GM19455 (cell line): ENCODE data around the gene COMP.

Source experiments
- ATAC-seq: cut with Tn5 transposase; IDR thresholded peaks from one replicate; pipeline ENCODE4 v1.9.1; 2021; ENCODE audit not compliant: unreplicated experiment

COMP gene

DNA sequence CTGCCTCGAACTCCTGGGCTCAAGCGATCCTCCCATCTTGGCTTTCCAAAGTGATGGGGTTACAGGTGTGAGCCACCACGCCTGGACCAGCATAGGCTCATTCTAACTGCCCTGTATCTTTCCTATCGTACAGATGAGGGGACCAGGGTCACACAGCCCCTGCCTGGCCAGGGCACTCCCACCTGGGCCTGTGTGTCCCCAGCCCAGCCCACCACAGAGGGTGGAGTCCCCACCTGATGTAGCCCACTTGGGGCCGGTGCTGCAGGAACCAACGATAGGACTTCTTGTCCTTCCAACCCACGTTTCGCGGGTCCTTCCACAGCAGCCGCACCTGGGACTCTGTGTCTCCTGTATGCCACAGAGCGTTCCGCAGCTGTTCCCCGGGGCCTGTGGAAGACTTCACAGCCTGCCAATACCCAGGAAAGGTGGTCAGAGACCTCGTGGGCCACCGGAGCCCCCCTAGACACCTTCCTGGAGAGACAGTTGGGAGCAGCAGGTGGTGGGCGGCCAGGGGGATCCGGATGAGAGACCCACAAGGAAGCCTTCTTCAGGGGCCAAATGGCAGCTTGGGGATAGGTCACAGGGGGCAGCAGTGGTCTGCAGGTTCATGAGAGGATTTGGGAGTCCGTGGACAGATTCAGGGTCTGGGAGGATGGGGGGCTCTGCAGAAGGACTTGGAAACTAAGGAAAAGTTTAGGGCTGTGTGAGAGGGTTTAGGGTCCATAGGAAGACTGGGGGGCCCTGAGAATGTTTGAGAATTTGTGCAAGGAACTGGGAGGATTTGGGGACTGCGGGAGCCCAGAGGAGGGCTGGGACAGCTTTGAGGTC is 6.9 kb downstream of the COMP start:
- ATAC-seq: no peak

DNA sequence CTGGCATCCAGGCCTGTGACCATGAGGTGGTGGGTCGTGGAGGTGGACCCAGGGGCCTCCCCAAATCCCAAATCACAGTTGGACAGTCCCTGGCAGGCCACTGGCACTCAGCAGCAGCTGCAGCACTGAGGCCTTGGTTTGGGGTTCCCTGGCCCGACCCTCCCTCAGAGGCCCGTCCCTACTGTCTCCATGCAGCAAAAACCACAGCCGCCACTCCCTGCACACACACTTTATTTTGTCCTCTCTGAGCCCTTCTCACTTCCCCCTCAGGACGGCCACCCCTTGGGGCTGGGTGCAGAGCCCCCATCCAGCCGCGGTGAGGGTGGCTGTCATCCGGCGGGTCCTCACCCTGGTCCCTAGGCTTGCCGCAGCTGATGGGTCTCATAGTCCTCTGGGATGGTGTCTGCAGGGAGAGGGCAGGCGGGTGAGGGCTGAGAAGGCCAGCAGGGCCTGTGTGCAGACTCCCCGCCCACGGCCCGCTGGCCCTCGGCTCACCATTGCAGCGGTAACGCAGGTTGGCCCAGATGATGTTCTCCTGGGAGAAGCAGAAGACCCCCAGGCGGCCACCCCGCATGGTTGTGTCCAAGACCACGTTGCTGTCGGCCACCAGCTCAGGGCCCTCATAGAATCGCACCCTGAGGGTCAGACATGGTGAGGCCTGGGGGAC is 8.4 kb downstream of the COMP start:
- no peak for ATAC-seq

DNA sequence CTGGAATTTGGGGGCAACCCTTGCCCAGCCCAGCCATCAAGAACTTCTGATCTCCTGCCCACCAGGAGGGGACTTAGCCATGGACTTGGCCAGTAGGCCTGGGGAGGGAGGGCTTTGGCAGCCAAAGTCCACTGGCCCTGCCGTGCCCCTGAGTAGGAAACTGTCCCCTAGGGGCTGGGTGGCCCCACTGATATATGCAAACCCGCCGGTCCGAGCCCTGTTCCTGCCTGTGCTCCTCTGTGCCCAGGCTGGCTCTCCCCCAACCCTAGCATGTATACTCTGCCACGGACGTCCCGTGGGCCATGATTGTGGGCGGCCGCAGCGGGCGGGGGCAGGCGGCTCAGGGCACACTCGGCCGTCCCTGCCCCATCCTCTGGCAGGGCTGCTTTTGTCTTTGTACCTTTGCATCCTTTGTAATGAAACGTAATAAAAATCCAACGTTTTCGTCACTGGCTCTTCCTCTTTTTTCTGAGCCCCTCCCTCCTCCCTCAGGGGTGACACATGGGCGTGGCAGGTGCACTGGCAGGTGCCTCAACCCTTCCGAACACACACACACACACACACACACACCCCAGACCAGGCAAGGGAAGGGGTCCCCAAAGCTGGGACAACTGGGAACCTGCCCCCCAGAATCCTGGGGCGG is 9.1 kb downstream of the COMP start:
- no peak for ATAC-seq

DNA sequence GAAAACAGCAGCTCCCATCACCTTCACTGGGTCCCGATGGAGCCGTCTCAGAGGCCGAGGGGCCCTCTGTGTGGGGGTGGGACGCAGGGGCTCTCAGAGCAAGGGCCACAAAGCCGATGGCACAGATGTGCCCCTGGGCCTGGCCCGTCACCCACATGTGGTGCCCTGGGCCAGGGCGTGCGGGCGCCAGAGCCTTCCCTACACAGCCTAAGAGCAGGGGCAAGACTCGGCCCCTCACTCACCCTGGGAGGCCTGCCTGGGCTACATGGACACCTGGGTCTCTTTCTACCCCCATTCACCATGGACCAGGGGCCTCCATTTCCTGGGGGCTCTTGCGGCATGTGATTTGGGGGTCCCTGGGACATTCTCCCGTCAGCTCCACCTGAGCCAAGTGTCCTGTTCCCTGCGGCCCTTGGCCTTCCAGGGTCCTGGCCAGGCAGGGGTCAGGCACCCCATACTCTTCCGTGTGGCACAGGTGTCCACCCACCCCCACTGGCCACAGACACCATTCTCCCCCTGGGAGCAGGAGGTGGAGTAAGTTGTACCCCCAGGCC is 10.0 kb downstream of the COMP start:
- ATAC-seq: no peak

DNA sequence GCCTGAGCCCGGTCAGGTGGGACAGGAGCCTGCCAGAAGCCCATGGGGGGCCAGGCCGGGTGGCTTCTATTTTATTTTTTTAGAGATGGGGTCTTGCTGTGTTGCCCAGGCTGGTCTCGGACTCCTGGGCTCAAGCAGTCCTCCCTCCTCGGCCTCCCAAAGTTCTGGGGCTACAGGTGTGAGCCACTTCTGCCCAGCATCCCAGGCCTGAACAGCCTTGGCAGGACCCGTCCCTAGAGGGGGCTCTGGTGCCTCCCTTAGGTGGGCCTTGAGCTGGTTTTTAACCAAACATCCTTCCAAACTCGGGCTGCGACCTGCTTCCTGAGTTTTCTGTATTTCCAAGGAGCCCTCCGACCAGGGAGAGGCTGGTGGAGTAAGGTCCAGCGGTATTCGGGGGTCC is 10.5 kb downstream of the COMP start:
- no peak for ATAC-seq

DNA sequence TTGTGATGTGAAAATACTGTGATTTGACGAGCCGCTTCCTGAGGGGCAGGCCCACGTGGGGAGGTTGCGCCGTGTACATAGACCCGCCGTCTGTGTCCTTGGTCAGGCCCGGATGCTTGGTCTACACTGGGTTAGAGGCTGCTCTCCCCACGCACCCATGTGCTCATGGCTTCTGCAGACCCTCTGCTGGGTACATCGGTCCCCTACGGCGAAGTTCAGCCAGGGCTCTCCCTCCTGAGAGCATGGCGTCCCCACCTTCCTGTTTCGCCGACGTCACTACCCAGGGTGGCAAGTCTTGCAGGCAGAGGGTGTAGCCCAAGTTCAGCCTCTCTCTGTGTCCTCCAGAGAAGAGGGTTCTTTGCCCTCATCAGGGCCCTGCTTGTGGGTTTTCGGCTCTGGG is 11.0 kb downstream of the COMP start:
- no peak for ATAC-seq

DNA sequence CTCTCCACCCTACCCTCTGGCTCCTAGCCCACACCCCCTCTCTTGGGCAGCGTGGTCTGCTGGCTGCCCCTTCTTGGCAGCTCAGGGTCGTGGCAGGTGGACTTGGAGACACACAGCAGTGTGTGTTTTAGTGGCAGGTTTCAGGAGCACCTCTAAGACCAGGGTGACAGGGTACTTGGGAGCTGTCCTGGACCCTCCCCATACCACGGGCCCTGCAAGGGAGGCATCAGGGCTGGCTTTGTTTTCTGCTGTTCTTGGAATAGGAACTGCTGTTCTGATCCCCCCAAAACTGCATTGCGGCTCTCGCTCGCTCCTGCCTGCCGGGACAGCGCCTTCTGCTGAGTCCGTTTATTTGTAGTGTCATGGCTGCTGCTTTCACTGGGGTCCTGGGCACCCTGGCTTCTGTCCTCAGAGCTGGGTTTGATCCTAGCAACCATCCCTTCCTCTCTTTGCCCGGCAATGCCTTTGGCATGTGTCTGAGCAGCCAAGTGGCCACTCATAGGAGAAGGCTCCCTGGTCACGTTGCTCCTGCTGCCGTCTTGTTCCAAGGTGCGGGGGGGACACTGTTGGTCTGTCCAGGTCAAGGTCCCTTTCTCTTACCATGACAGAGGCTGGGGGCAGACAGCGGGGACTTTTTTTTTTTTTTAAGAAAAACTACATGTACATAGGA is 12.1 kb downstream of the COMP start:
- ATAC-seq: no peak

DNA sequence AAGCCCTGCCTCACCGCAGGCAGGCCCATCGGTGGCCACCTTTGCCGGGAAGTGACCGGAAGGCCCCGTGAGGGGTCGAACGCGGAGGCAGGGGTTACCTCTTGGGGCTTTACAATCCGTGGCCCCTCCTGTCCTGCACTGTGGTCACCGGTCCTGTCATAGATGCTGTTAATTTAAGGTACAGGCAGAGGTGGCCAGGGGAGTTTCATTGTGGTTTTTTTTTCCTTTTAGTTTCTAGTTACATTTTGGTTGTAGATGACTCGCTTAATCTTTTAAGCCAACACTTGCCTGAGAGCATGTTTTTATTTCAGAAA is 13.1 kb downstream of the COMP start:
- ATAC-seq: no peak

DNA sequence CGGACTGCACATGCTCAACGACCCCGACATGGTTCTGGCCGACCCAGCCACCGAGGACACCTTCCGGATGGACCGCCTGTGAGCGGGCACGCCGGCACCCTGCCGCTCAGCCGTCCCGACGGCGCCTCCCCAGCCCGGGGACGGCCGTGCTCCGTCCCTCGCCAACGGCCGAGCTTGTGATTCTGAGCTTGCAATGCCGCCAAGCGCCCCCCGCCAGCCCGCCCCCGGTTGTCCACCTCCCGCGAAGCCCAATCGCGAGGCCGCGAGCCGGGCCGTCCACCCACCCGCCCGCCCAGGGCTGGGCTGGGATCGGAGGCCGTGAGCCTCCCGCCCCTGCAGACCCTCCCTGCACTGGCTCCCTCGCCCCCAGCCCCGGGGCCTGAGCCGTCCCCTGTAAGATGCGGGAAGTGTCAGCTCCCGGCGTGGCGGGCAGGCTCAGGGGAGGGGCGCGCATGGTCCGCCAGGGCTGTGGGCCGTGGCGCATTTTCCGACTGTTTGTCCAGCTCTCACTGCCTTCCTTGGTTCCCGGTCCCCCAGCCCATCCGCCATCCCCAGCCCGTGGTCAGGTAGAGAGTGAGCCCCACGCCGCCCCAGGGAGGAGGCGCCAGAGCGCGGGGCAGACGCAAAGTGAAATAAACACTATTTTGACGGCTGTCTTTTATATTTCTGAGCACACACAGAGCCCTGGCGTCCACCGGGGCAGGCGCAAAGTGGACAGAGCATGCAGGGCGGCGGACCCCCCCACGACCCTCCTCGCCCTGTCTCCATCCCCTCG is 13.6 kb downstream of the COMP start:
- ATAC-seq: no peak

DNA sequence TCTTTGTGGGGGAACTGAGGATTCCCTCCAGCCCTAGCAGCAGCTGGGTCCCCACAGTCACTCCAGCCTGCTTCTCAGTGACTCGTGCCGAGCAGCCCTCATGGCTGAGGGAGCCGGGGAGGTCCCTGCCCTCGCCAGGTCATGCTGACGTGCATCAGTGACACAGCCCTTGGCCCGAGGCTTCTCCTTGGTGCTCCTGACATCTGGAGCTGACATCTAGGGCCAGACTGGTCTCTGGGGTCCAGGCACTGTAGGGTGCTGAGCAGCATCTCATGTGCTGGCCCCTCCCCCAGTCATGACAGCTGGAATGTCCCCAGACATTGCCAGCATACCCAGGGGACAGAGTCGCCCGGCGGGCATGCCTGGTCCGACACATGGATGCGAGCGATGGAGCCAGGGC is 14.4 kb downstream of the COMP start:
- ATAC-seq: no peak

DNA sequence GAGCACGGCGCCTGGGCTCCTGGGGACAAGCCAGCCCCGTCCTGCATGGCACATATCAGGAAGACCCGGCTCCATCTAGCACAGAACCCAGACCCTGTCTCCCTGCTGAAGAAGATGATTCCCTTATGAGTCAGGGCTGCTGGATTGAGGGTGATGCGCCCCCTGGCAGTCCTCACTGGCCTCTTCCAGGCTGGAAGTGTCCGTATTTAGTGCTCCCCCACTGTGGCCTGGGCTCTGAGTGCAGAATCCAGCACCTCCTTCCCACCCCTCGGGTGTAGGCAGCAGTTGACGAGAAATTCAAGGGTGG is 14.9 kb downstream of the COMP start:
- no peak for ATAC-seq

DNA sequence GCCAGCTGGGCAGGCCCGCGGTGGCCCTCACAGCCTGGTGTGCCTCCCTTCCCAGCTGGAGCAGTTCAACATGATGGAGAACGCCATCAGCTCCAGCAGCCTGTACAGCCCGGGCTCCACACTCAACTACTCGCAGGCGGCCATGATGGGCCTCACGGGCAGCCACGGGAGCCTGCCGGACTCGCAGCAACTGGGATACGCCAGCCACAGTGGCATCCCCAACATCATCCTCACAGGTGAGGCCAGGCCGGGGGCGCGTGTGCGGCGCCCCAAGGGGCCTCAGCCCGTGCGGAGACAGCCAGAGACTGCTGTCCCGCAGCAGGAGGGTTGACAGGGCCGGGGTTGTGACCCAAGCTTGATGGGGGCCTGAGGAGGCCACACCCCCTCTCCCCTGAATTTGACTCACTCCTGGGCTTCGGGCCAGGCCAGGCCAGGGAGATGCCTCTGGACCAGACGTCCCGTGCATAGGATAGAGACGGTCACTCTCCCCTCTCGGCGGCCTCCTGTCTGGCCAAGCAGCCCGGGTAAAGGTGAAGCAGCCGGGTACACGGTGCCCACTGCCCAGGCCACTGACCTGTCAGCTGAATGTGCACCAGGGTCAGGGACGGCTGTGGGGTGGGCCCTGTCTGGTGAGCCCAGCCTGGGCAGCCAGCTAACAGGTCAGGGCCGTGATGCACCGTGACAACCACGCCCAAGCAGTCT is 15.4 kb downstream of the COMP start:
- ATAC-seq: no peak

DNA sequence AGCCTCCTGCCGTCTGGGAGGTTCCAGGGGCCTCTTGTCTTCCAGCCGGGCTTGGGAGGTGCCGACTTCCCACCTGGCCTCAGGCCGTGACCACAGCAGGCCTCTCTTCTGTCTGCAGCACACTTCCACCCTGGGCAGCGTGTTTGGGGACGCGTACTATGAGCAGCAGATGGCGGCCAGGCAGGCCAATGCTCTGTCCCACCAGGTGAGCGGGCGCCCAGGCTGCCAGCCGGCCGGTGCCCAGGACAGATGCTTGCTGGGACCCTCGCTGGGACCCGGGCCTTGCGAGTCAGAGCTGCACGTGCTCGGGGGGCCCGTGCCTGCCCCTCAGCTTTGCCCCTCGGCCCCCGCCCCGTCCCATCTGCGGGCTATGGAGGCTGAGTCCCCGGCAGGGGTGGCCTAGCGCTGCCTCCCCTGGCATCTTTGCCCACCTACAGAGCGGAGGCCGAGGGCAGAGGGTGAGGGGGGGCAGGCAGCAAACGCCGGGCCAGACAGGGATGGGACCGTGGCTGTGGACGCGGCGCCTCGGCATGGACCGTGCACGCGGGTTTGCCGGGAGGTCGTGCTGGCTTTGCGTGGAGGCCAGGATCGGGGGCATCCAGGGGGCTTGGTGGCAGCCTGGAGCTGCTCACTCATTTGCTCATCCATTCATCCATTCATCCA is 16.2 kb downstream of the COMP start:
- ATAC-seq: no peak

DNA sequence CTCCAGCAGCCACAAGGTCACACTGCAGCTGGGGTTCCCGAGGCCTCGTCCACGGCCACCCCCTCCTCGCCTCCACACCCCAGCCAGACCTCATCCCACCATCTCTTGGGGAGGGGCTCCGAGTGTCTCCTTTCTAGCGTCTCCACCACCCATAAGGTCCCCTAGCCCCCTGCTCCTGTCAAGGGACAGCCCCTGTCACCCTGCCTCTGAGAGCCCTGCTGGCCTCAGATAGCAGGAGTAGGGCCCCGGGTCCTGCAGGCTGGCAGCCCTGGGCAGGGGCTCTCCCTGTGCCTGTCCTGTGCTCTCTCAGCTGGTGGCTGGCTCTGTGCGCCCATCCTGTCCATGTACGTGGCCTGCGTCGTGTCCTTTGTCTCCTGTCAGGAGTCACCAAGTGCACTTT is 17.0 kb downstream of the COMP start:
- ATAC-seq: no peak

DNA sequence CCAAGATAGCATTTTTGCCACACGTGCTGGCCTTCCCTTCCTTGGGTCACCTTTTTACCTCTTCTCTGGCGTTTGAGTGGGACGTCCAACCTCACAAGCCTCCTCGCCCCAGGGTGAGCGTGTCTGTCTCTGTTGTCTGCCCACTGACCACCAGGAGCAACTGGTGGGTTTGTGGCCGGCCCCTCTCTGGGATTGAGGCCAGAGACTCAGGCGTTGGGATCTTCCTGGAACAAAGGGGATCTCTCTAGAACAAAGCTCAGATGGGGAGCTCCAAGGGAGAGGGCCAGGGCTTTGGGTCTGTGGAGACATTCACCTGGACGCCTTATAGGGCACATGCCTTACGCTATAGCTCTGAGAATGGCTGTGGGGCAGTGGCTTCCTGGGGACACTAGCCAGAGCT is 17.4 kb downstream of the COMP start:
- ATAC-seq: no peak

DNA sequence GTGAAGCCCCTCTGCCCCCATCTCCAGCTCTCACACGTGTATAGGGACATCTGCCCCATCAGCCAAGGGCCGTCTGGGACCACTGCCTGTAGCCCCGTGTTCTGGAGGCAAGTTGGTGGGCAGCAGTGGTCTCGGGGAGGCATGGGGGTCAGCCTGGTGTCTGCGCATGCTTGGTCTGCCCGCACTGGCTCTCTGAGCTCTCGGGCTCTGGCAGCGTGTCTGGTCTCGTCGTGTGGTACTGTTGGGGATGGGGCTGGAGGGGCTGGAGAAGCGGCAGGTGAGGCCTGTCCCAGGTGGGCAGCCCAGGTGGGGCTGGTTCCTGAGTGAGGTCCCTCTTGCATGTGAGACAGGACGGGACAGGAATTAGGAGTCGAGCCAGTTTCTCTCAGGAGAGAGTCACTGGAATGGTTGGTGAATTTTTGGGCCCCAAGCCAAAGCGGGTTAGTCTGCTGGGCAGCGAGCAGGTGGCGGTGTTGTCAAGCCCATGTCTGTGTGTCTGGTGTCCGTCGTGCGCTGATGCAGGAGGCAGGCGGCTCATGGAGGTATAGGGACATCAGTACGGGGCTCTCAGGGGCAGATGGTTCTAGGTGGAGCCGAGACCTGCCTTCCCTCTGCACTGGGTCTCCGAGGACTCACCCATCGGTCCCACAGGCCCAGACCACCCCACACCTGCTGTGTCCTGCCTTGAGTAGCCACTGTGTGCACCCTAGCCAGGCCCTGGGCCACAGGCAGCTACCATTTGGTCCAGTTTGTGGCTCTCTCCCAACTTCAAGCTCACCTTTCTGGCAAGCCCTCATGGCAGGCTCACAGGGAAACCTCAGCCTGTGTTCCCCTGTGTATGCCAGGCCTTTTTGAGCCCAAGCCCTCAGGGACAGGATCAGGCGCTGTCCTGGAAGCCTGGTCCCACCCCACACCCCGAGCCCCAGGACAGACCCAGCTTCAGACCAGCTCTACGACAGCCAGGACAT is 18.2 kb downstream of the COMP start:
- ATAC-seq: no peak

DNA sequence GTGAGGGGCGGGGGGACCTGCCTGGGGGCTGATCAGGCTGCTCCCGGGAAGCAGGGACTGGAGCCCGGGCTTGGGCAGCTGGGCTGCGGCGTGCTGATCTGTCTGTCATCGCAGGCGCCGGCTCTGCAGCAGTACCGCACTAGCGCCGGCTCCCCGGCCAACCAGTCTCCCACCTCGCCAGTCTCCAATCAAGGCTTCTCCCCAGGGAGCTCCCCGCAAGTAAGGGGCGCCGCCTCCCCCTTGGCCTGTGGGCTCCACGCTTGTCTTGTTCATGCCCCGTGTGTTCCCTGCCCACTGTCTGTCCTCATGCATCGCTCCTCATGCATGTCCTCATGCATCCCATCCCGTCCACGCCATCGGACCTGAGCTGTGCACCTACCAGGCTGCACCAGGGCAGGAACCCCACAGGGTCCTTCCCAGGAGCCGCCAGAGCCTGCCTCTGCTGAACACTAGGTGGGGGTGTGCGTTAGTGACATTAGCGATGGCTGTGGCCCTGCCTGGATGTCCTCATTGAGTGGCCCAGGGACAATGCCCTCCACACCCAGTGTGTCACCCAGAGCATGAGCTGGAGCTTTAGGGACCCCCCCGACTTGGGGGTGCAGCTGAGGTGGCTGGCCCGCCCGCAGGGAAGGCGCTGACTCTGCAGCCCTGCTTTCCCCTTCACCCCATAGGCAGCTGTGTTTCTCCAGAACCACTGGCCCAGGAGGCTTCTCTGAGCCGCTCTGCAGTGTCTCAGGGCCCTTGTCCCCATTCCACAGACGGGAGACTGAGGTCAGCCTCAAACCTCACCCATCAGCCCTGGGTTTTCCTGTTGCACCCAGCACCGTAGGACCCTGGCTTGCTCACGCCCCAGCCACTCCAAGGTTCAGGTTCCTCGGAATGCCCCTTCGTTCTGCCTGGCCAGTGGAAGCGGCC is 19.5 kb downstream of the COMP start:
- ATAC-seq: no peak
